Measurements from ENCODE around the gene UBA52. TPM values are rescaled to one million over a fixed set of nuclear protein-coding genes. Genes with fewer than 3 reads are reported as not detected.

The UBA52 gene
- total and polyA plus RNA-seq, 2 experiments from 2014 or later = 627 to 1,301 TPM

DNA sequence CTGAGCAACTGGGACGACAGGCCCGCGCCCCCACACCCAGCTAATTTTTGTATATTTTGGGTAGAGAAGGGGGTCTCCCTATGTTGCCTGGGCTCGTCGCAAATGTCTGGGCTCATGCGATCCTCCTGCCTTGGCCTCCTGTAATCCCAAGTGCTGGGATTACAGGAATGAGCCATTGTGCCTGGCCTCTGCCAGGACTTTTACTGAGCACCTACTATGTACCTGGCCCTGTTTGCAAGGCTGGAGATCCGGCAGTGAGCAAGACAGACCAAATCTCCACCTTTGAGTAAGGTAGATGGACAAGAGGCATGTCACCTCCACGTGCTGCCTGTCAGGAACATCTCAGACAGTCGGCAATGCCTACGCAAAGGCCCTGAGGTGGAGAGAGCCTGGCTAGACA is 35.2 kb upstream of the UBA52 start (continued):
- TF ChIP-seq NANOG (IDR thresholded peaks at IDR 0.05; ENCODE audit: borderline replicate concordance) (no peak), JUNB (IDR thresholded peaks at IDR 0.05; ENCODE audit: unreplicated experiment) (no peak), ZNF114 (CRISPR knock-in tag; IDR thresholded peaks at IDR 0.05) (no peak), STAT1 (IDR thresholded peaks at IDR 0.05; ENCODE audit: unreplicated experiment) (no peak)

DNA sequence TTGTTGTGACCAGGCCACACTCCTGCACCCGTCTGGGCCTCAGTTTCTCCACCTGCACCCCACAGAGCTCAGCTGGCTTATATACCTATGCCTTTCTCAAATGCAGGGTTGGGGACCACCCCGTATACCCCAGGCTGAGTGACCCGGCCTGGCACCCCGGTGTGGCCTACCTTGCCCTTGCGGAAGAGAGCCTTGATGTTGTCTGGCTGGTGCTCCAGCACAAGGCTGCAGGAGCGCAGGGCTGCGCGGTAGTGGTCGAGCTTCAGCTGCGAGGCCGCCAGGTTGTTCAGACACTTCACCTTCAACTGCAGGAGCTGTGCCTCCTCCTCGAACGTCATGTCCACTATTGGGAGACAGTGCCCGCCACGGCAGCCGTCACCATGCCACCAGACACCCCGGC is 34.2 kb upstream of the UBA52 start:
- Mint-ChIP-seq H3K36me3 (ENCODE audit: low read depth) (peaks cover 77% of the 10 kb centered on the region), H3K4me1 (peaks cover under 1% of the 10 kb centered on the region; the same call in 1 of the 3 replicates), H3K9me3 (no peaks in the 10 kb centered on the region; the same call in 2 of the 3 replicates), H3K4me3 (no peak overlapping the region), H3K27ac (no peak overlapping the region), H3K27me3 (ENCODE audit: insufficient read depth, low read depth, poor library complexity) (peaks cover 4% of the 10 kb centered on the region)
- TF ChIP-seq EZH2phosphoT487 (IDR thresholded peaks at IDR 0.05; ENCODE audit: unreplicated experiment) (no peak), NANOG (IDR thresholded peaks at IDR 0.05; ENCODE audit: borderline replicate concordance) (no peak), POLR2AphosphoS5 (IDR thresholded peaks at IDR 0.05; ENCODE audit: low read depth) (no peak), ZNF114 (CRISPR knock-in tag; IDR thresholded peaks at IDR 0.05) (no peak), JUNB (IDR thresholded peaks at IDR 0.05; ENCODE audit: unreplicated experiment) (no peak), CREB1 (CRISPR knock-in tag; IDR thresholded peaks at IDR 0.05; ENCODE audit: low read depth) (no peak), STAT1 (IDR thresholded peaks at IDR 0.05; ENCODE audit: unreplicated experiment) (no peak), ZNF331 (CRISPR knock-in tag; IDR thresholded peaks at IDR 0.05; ENCODE audit: low read depth) (no peak), EZH2 (IDR thresholded peaks at IDR 0.05; ENCODE audit: low read depth, unreplicated experiment) (no peak)
- TF ChIP-seq, protein P1, sequence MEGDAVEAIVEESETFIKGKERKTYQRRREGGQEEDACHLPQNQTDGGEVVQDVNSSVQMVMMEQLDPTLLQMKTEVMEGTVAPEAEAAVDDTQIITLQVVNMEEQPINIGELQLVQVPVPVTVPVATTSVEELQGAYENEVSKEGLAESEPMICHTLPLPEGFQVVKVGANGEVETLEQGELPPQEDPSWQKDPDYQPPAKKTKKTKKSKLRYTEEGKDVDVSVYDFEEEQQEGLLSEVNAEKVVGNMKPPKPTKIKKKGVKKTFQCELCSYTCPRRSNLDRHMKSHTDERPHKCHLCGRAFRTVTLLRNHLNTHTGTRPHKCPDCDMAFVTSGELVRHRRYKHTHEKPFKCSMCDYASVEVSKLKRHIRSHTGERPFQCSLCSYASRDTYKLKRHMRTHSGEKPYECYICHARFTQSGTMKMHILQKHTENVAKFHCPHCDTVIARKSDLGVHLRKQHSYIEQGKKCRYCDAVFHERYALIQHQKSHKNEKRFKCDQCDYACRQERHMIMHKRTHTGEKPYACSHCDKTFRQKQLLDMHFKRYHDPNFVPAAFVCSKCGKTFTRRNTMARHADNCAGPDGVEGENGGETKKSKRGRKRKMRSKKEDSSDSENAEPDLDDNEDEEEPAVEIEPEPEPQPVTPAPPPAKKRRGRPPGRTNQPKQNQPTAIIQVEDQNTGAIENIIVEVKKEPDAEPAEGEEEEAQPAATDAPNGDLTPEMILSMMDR (conservative IDR thresholded peaks at IDR 0.05; ENCODE audit: low read depth in 2 of 2) = no peak
- TF ChIP-seq, protein P2, sequence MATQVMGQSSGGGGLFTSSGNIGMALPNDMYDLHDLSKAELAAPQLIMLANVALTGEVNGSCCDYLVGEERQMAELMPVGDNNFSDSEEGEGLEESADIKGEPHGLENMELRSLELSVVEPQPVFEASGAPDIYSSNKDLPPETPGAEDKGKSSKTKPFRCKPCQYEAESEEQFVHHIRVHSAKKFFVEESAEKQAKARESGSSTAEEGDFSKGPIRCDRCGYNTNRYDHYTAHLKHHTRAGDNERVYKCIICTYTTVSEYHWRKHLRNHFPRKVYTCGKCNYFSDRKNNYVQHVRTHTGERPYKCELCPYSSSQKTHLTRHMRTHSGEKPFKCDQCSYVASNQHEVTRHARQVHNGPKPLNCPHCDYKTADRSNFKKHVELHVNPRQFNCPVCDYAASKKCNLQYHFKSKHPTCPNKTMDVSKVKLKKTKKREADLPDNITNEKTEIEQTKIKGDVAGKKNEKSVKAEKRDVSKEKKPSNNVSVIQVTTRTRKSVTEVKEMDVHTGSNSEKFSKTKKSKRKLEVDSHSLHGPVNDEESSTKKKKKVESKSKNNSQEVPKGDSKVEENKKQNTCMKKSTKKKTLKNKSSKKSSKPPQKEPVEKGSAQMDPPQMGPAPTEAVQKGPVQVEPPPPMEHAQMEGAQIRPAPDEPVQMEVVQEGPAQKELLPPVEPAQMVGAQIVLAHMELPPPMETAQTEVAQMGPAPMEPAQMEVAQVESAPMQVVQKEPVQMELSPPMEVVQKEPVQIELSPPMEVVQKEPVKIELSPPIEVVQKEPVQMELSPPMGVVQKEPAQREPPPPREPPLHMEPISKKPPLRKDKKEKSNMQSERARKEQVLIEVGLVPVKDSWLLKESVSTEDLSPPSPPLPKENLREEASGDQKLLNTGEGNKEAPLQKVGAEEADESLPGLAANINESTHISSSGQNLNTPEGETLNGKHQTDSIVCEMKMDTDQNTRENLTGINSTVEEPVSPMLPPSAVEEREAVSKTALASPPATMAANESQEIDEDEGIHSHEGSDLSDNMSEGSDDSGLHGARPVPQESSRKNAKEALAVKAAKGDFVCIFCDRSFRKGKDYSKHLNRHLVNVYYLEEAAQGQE (IDR thresholded peaks at IDR 0.05; ENCODE audit: unreplicated experiment) = no peak
- TF ChIP-seq, protein P3, sequence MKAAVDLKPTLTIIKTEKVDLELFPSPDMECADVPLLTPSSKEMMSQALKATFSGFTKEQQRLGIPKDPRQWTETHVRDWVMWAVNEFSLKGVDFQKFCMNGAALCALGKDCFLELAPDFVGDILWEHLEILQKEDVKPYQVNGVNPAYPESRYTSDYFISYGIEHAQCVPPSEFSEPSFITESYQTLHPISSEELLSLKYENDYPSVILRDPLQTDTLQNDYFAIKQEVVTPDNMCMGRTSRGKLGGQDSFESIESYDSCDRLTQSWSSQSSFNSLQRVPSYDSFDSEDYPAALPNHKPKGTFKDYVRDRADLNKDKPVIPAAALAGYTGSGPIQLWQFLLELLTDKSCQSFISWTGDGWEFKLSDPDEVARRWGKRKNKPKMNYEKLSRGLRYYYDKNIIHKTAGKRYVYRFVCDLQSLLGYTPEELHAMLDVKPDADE (IDR thresholded peaks at IDR 0.05) = no peak
- TF ChIP-seq, protein P4, sequence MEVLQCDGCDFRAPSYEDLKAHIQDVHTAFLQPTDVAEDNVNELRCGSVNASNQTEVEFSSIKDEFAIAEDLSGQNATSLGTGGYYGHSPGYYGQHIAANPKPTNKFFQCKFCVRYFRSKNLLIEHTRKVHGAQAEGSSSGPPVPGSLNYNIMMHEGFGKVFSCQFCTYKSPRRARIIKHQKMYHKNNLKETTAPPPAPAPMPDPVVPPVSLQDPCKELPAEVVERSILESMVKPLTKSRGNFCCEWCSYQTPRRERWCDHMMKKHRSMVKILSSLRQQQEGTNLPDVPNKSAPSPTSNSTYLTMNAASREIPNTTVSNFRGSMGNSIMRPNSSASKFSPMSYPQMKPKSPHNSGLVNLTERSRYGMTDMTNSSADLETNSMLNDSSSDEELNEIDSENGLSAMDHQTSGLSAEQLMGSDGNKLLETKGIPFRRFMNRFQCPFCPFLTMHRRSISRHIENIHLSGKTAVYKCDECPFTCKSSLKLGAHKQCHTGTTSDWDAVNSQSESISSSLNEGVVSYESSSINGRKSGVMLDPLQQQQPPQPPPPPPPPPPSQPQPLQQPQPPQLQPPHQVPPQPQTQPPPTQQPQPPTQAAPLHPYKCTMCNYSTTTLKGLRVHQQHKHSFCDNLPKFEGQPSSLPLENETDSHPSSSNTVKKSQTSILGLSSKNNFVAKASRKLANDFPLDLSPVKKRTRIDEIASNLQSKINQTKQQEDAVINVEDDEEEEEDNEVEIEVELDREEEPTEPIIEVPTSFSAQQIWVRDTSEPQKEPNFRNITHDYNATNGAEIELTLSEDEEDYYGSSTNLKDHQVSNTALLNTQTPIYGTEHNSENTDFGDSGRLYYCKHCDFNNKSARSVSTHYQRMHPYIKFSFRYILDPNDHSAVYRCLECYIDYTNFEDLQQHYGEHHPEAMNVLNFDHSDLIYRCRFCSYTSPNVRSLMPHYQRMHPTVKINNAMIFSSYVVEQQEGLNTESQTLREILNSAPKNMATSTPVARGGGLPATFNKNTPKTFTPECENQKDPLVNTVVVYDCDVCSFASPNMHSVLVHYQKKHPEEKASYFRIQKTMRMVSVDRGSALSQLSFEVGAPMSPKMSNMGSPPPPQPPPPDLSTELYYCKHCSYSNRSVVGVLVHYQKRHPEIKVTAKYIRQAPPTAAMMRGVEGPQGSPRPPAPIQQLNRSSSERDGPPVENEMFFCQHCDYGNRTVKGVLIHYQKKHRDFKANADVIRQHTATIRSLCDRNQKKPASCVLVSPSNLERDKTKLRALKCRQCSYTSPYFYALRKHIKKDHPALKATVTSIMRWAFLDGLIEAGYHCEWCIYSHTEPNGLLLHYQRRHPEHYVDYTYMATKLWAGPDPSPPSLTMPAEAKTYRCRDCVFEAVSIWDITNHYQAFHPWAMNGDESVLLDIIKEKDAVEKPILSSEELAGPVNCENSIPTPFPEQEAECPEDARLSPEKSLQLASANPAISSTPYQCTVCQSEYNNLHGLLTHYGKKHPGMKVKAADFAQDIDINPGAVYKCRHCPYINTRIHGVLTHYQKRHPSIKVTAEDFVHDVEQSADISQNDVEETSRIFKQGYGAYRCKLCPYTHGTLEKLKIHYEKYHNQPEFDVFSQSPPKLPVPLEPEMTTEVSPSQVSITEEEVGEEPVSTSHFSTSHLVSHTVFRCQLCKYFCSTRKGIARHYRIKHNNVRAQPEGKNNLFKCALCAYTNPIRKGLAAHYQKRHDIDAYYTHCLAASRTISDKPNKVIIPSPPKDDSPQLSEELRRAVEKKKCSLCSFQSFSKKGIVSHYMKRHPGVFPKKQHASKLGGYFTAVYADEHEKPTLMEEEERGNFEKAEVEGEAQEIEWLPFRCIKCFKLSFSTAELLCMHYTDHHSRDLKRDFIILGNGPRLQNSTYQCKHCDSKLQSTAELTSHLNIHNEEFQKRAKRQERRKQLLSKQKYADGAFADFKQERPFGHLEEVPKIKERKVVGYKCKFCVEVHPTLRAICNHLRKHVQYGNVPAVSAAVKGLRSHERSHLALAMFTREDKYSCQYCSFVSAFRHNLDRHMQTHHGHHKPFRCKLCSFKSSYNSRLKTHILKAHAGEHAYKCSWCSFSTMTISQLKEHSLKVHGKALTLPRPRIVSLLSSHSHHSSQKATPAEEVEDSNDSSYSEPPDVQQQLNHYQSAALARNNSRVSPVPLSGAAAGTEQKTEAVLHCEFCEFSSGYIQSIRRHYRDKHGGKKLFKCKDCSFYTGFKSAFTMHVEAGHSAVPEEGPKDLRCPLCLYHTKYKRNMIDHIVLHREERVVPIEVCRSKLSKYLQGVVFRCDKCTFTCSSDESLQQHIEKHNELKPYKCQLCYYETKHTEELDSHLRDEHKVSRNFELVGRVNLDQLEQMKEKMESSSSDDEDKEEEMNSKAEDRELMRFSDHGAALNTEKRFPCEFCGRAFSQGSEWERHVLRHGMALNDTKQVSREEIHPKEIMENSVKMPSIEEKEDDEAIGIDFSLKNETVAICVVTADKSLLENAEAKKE (CRISPR knock-in tag; IDR thresholded peaks at IDR 0.05) = no peak
- Histone ChIP-seq H4K20me1 (replicated peaks; ENCODE audit: insufficient read depth) (no peaks in the 10 kb centered on the region; the same call in 1 of the 2 replicates), H3F3A (replicated peaks; ENCODE audit: low read depth) (peaks cover 18% of the 10 kb centered on the region), H3K9me2 (ENCODE audit: insufficient read depth) (no peaks in the 10 kb centered on the region), H3K36me3 (ENCODE audit: insufficient read depth) (peaks cover 19% of the 10 kb centered on the region), H3K27me3 (ENCODE audit: insufficient read depth) (no peaks in the 10 kb centered on the region), H3K4me2 (no peak overlapping the region), H2AFZ (no peak overlapping the region), H3K27ac (ENCODE audit: low read depth) (no peak overlapping the region), H3K79me2 (replicated peaks; ENCODE audit: insufficient read depth) (peaks cover 7% of the 10 kb centered on the region), H3K4me3 (no peak overlapping the region), H3K4me1 (ENCODE audit: insufficient read depth) (no peaks in the 10 kb centered on the region)
- DNase-seq (ENCODE audit: low spot score) (no peak), ATAC-seq (no peak)
